ENCODE results near the gene TNPO3. TPM values are rescaled to one million over a fixed set of nuclear protein-coding genes. Genes with fewer than 3 reads are reported as not detected.

Gene TNPO3
- total RNA-seq, 1 experiment from 2014 or later, result 58.5 TPM

DNA sequence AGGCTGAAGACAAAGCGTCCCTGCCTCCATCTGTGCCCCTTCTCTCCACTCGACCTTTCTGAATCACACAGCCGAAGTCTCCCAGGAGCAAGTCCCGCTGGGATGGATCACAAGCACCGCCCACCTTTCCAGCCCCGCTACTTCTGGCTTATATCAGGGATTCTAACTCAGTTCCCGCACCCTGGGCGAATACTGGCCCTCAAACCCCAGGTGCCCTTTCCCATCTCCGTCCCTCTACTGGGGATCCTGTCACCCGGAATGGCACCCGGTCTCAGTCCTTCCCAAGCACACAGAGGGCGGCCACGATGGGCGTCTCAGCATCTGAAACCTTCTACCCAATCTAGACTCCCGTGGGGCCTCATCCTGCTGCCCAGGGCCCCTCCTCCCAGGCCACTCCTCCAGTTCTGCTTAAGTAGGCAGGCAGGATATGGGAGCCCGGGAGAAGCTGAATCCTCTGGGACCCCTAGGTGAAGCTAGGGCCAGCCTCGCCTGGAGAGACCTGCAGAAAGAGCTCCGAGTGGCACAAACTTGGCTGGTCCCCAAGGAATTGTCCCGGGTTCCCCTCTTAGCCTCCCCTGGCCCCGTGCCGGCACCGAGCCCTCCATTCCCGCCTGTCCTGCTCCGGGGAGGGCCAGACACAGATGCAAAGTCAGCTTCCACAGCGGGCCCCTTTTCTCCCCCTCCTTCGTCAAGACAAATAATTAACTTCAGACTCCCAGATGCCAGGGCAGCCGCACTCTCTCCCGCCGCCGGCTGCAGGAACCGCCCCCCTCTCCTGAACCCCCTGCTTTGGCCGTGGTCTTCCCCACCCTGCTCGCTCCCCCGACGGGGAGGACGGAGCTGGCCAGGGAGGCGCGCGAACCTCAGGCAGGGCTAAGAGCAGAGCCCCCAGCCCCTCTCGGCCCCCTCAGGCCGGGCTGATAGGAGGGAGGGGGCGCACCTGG lies 145.0 kb downstream of the TNPO3 start:
- TF ChIP-seq TCF7L2 (IDR thresholded peaks at IDR 0.05; ENCODE audit: borderline replicate concordance, extremely low read depth, insufficient read depth, insufficient read length) (no peak), CEBPB (IDR thresholded peaks at IDR 0.05; ENCODE audit: low read depth) (no peak), ELF1 (IDR thresholded peaks at IDR 0.05; ENCODE audit: borderline replicate concordance, low read depth) (no peak), EGR1 (IDR thresholded peaks at IDR 0.05; ENCODE audit: low read depth) (no peak)
- BruUV-seq (replicated peaks), result no TSS peak
- Histone ChIP-seq H3K36me3 (ENCODE audit: control insufficient read depth in 1 of 2, insufficient read depth in 2 of 2, low read length in 2 of 2) (no peaks in the 10 kb centered on the region), H3K4me2 (ENCODE audit: low read length) (no peak overlapping the region), H4K20me1 (ENCODE audit: insufficient read depth) (no peaks in the 10 kb centered on the region), H3K9me3 (ENCODE audit: control insufficient read depth in 1 of 2, insufficient read depth in 1 of 2, low read depth in 1 of 2, low read length in 2 of 2) (no peaks in the 10 kb centered on the region), H3K4me1 (ENCODE audit: control insufficient read depth in 1 of 2, insufficient read depth in 2 of 2, low read length in 2 of 2) (peaks cover 0 to 6% of the 10 kb centered on the region in 2 experiments; a peak in 1 of 4 replicates), H3K4me3 (replicated peaks in 1 of 2; ENCODE audit: low read depth in 1 of 2, low read length in 2 of 2) (no peak overlapping the region), H2AFZ (ENCODE audit: low read depth, low read length, poor library complexity, severe bottlenecking) (no peak overlapping the region), H3K27me3 (ENCODE audit: insufficient read depth, low read length) (no peaks in the 10 kb centered on the region), H3K9ac (ENCODE audit: low read length) (no peak overlapping the region), H3K27ac (ENCODE audit: low read depth, low read length) (no peak overlapping the region), H3K79me2 (ENCODE audit: insufficient read depth, low read length) (no peaks in the 10 kb centered on the region), H3K9me2 (ENCODE audit: insufficient read depth) (no peaks in the 10 kb centered on the region)
- intact Hi-C loops (cut with micrococcal nuclease), result no loop called here
- DNase-seq (ENCODE audit: low read depth, low spot score) (no peak), ATAC-seq (no peak)
- CTCF ChIA-PET, result no interaction called here
- RAD21 ChIA-PET (ENCODE audit: low non-redundant PET in 1 of 2, low total read pairs in 2 of 2, uncharacterized antibody in 2 of 2, unreplicated experiment in 2 of 2), result no interaction called here
- POLR2A ChIA-PET, result no interaction called here

DNA sequence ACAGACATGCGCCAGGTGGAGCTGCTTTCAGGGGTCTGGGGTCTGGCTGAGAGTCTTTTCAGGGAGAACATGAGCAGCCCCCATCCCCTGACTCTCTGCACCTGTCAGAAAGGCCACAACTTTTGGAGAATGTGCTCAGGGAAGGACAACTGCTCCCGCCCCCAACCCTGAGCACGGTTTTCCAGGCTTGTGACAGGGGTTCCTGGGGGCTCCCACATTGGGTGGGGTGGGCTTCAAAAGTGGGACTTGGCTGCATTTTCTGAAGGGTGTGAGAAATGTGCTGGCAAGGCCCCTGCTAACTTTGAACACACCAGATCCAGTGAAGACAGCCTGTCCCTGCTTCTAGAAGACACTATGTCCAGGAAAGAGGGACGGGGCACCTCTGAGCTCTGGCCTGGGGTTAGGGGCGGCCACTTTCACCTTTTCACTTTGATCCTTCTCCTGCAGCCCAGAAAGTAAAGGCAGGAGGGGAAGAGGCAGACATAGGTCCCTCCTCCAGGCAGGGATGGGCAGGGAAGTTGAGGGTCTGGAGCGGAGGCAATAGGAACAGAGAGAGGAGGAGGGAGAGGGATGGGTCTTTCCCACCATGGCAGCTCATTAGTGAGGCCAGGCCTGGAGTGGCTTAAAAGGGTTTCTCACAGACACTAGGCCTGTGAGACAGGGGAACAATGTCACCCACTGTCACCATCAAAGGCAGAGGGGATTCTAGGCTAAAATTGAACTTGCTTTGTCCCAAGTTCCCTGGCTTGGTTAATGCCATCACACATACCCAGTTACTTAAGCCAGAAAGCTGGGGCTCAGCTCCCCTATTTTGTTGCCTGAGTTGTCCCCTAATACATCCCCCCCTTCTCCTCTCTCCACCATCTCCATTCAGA lies 145.9 kb downstream of the TNPO3 start:
- ChIA-PET RAD21 (ENCODE audit: low non-redundant PET in 1 of 2, low total read pairs in 2 of 2, uncharacterized antibody in 2 of 2, unreplicated experiment in 2 of 2) (no interaction called here), POLR2A (no interaction called here), CTCF (interaction anchor here (0.8 kb wide), 1 partner anchor 183 kb away, joined by 3 read pairs; no protein-coding TSS in a partner anchor)
- Histone ChIP-seq H3K36me3 (ENCODE audit: control insufficient read depth in 1 of 2, insufficient read depth in 2 of 2, low read length in 2 of 2) (no peaks in the 10 kb centered on the region), H3K9ac (ENCODE audit: low read length) (no peak overlapping the region), H3K79me2 (ENCODE audit: insufficient read depth, low read length) (no peaks in the 10 kb centered on the region), H3K9me2 (ENCODE audit: insufficient read depth) (no peaks in the 10 kb centered on the region), H3K4me3 (replicated peaks in 1 of 2; ENCODE audit: low read depth in 1 of 2, low read length in 2 of 2) (no peak overlapping the region), H3K27me3 (ENCODE audit: insufficient read depth, low read length) (no peaks in the 10 kb centered on the region), H3K4me2 (ENCODE audit: low read length) (no peak overlapping the region), H3K27ac (ENCODE audit: low read depth, low read length) (no peak overlapping the region), H4K20me1 (ENCODE audit: insufficient read depth) (no peaks in the 10 kb centered on the region), H2AFZ (ENCODE audit: low read depth, low read length, poor library complexity, severe bottlenecking) (no peak overlapping the region), H3K4me1 (ENCODE audit: control insufficient read depth in 1 of 2, insufficient read depth in 2 of 2, low read length in 2 of 2) (peaks cover 0 to 15% of the 10 kb centered on the region in 2 experiments; a peak in 1 of 4 replicates), H3K9me3 (ENCODE audit: control insufficient read depth in 1 of 2, insufficient read depth in 1 of 2, low read depth in 1 of 2, low read length in 2 of 2) (no peaks in the 10 kb centered on the region)
- DNase-seq (ENCODE audit: low read depth, low spot score) (no peak), ATAC-seq (no peak)
- intact Hi-C loops (cut with micrococcal nuclease), result no loop called here
- BruUV-seq (replicated peaks), result no TSS peak
- TF ChIP-seq JUND (IDR thresholded peaks at IDR 0.05) (no peak), SIN3A (IDR thresholded peaks at IDR 0.05; ENCODE audit: low read depth) (no peak), EGR1 (IDR thresholded peaks at IDR 0.05; ENCODE audit: low read depth) (no peak), EZH2phosphoT487 (IDR thresholded peaks at IDR 0.05; ENCODE audit: borderline replicate concordance) (no peak), YY1 (IDR thresholded peaks at IDR 0.05; ENCODE audit: extremely low read depth, insufficient replicate concordance, low read depth, low read length) (no peak)
- TF ChIP-seq, protein P1, sequence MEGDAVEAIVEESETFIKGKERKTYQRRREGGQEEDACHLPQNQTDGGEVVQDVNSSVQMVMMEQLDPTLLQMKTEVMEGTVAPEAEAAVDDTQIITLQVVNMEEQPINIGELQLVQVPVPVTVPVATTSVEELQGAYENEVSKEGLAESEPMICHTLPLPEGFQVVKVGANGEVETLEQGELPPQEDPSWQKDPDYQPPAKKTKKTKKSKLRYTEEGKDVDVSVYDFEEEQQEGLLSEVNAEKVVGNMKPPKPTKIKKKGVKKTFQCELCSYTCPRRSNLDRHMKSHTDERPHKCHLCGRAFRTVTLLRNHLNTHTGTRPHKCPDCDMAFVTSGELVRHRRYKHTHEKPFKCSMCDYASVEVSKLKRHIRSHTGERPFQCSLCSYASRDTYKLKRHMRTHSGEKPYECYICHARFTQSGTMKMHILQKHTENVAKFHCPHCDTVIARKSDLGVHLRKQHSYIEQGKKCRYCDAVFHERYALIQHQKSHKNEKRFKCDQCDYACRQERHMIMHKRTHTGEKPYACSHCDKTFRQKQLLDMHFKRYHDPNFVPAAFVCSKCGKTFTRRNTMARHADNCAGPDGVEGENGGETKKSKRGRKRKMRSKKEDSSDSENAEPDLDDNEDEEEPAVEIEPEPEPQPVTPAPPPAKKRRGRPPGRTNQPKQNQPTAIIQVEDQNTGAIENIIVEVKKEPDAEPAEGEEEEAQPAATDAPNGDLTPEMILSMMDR (IDR thresholded peaks at IDR 0.05 in 2 of 3, conservative IDR thresholded peaks at IDR 0.05 in 1 of 3; ENCODE audit: borderline replicate concordance in 1 of 3, insufficient read depth in 1 of 3, low read depth in 2 of 3, low read length in 2 of 3), result no peak
- TF ChIP-seq, protein P2, sequence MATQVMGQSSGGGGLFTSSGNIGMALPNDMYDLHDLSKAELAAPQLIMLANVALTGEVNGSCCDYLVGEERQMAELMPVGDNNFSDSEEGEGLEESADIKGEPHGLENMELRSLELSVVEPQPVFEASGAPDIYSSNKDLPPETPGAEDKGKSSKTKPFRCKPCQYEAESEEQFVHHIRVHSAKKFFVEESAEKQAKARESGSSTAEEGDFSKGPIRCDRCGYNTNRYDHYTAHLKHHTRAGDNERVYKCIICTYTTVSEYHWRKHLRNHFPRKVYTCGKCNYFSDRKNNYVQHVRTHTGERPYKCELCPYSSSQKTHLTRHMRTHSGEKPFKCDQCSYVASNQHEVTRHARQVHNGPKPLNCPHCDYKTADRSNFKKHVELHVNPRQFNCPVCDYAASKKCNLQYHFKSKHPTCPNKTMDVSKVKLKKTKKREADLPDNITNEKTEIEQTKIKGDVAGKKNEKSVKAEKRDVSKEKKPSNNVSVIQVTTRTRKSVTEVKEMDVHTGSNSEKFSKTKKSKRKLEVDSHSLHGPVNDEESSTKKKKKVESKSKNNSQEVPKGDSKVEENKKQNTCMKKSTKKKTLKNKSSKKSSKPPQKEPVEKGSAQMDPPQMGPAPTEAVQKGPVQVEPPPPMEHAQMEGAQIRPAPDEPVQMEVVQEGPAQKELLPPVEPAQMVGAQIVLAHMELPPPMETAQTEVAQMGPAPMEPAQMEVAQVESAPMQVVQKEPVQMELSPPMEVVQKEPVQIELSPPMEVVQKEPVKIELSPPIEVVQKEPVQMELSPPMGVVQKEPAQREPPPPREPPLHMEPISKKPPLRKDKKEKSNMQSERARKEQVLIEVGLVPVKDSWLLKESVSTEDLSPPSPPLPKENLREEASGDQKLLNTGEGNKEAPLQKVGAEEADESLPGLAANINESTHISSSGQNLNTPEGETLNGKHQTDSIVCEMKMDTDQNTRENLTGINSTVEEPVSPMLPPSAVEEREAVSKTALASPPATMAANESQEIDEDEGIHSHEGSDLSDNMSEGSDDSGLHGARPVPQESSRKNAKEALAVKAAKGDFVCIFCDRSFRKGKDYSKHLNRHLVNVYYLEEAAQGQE (IDR thresholded peaks at IDR 0.05; ENCODE audit: low read depth), result no peak
- TF ChIP-seq, protein P3, sequence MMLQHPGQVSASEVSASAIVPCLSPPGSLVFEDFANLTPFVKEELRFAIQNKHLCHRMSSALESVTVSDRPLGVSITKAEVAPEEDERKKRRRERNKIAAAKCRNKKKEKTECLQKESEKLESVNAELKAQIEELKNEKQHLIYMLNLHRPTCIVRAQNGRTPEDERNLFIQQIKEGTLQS (IDR thresholded peaks at IDR 0.05), result no peak
